Upper lobe of left lung (tissue), 6 donors: ENCODE measurements around the gene PRKAR2B. TPM values are rescaled to one million over a fixed set of nuclear protein-coding genes. Genes with fewer than 3 reads are reported as not detected.

ENCODE experiments used
- ATAC-seq, 2 donors: fragments of 200-7000 bp; cut with Tn5 transposase; one replicate each; pipeline ENCODE4 v1.9.1; 2022; ENCODE audit warnings: mild to moderate bottlenecking in 2 of 2, moderate library complexity in 2 of 2; ENCODE audit not compliant: low FRiP score in 2 of 2
- DNase-seq, 2 donors: peaks; one replicate each; pipeline ENCODE4 v3.0.0-alpha.2; 2019 to 2020
- H3K27ac ChIP-seq, 4 donors: fragments of 200-600 bp; sonication (generic); one replicate each; pipeline ENCODE4 v1.5.1; 2016 to 2019
- H3K27me3 ChIP-seq, 4 donors: fragments of 200-600 bp; sonication (generic); one replicate each; pipeline ENCODE4 v1.5.1; 2017 to 2019
- H3K36me3 ChIP-seq, 4 donors: fragments of 200-600 bp; sonication (generic); one replicate each; pipeline ENCODE4 v1.5.1; 2016 to 2019
- H3K4me1 ChIP-seq, 4 donors: fragments of 200-600 bp; sonication (generic); one replicate each; pipeline ENCODE4 v1.5.1; 2018 to 2019
- H3K4me3 ChIP-seq, 4 donors: fragments of 200-600 bp; sonication (generic); one replicate each; pipeline ENCODE4 v1.5.1; 2017 to 2019; ENCODE audit warnings: mild to moderate bottlenecking in 2 of 4, moderate library complexity in 1 of 4
- H3K9me3 ChIP-seq, 4 donors: fragments of 200-600 bp; sonication (generic); one replicate each; pipeline ENCODE4 v1.5.1; 2018 to 2019
- EP300 ChIP-seq, 4 donors: sonication (generic); formaldehyde crosslinking; IDR thresholded peaks; one replicate each; pipeline ENCODE4 v1.5.1; 2017; ENCODE audit warnings: antibody characterized with exemption in 4 of 4, control low read depth in 2 of 4
- POLR2A ChIP-seq, 4 donors: fragments of 450-650 bp; IDR thresholded peaks; one replicate each; pipeline ENCODE4 v1.5.1; 2016 to 2017; ENCODE audit warnings: antibody characterized with exemption in 4 of 4, mild to moderate bottlenecking in 2 of 4
- POLR2AphosphoS5 ChIP-seq, 2 donors: sonication (generic); formaldehyde crosslinking; IDR thresholded peaks; one replicate each; pipeline ENCODE4 v1.5.1; 2017; ENCODE audit warnings: antibody characterized with exemption in 2 of 2
- WGBS, 2 donors: methylation state at CpG; one replicate each; pipeline ENCODE4 v1.1.5; 2017 to 2018; 5-methylcytosine and 5-hydroxymethylcytosine counted together
- total RNA-seq, 6 donors: library from RNA; depleted of rRNA in 4 of 6; stranded (reverse); fragments of >200 nt in 4 of 6; gene quantifications; one replicate each; pipeline versions ENCODE4 v1.1.0 to v1.2.1, GENCODE V29; 2016 to 2021
- TF ChIP-seq, protein P1 (sequence below), 6 experiments: fragments of 450-650 bp in 4 of 6; fragments of 200-600 bp in 2 of 6; sonication (generic) in 2 of 6; IDR thresholded peaks; one replicate each; pipeline ENCODE4 v1.5.1; 2016 to 2019; ENCODE audit warnings: antibody characterized with exemption in 6 of 6
- donor health status: DM: no; HTN: no; CAD: no; lungs with moderate emphysema.
- donor health status: DM: no; HTN: yes; CAD: no; lungs with severe emphysema.

The PRKAR2B gene
- total RNA-seq, 6 donors from 2014 or later = 6.5 to 24.1 (median 9.8) TPM

DNA sequence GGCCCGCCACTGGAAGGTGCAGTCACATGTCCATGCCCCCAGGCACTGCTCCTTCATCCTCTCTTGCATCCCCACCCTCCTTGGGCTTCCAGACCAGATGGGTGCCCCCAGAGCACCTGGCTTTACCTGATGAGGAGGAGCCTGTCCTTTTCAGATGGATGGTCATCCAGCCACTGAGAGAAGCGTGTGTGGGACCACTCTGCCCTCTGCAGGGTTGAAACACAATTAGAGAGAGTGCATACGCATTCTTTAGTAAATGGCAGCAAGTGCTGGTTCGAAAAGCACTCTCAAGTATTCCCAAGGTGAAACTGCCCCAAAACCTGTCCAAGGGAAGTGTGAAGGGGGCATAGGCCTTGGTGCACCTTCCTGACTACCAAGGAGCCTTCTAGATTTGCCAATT is 165.9 kb downstream of the PRKAR2B start:
- Histone ChIP-seq H3K4me1 (peaks cover 0 to 8% (median 3%) of the 10 kb centered on the region in 4 donors), H3K4me3 (no peak overlapping the region), H3K36me3 (peaks cover 0 to 39% (median 12%) of the 10 kb centered on the region in 4 donors), H3K27me3 (no peaks in the 10 kb centered on the region), H3K27ac (no peak overlapping the region), H3K9me3 (no peaks in the 10 kb centered on the region)
- 96 to 100% methylated on average over 2 to 4 of the region's 4 CpGs for WGBS, 2 donors
- DNase-seq = no peak
- TF ChIP-seq, protein P1, sequence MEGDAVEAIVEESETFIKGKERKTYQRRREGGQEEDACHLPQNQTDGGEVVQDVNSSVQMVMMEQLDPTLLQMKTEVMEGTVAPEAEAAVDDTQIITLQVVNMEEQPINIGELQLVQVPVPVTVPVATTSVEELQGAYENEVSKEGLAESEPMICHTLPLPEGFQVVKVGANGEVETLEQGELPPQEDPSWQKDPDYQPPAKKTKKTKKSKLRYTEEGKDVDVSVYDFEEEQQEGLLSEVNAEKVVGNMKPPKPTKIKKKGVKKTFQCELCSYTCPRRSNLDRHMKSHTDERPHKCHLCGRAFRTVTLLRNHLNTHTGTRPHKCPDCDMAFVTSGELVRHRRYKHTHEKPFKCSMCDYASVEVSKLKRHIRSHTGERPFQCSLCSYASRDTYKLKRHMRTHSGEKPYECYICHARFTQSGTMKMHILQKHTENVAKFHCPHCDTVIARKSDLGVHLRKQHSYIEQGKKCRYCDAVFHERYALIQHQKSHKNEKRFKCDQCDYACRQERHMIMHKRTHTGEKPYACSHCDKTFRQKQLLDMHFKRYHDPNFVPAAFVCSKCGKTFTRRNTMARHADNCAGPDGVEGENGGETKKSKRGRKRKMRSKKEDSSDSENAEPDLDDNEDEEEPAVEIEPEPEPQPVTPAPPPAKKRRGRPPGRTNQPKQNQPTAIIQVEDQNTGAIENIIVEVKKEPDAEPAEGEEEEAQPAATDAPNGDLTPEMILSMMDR (IDR thresholded peaks at IDR 0.05) = no peak
- TF ChIP-seq EP300 (IDR thresholded peaks at IDR 0.05) (no peak), POLR2A (IDR thresholded peaks at IDR 0.05) (no peak), POLR2AphosphoS5 (IDR thresholded peaks at IDR 0.05) (no peak)
- no peak for ATAC-seq

Other genes with a start within 250 kb of the PRKAR2B start
- 10 to 100 TPM in 3 of 6 donors, 1 to 10 TPM in 3; 7.1 to 21.9 (median 10.1) TPM for gene PIK3CG, start 179.4 kb upstream of the PRKAR2B start, total RNA-seq
- 100 to 1,000 TPM in 1 of 6 donors, 10 to 100 TPM in 5; 55.5 to 113 (median 74.4) TPM for gene HBP1, start 124.3 kb downstream of the PRKAR2B start, total RNA-seq